Activated T-cell treated with anti-CD3 and anti-CD28 coated beads, Interleukin-2, amount 50 U/mL, for 48 hours (primary cell): ENCODE results near the gene MGAT3.
A peak's percentile ranks its signal among the peaks of the same experiment; 100 is the strongest.
"Not testable (repeated sequence)": the region's sequence is repeated elsewhere in the genome, so short reads cannot be mapped to it uniquely, and the experiment has no call there.

Experiments
- DNase-seq, 2 experiments: peaks; one replicate each; pipeline ENCODE4 v3.0.0-alpha.2; 2020

Gene MGAT3

GRCh38 chr22:39456522-39457197, at the start of gene MGAT3:
Gene MGAT3 (plus strand): TSS chr22:39457012. CDS start chr22:39487348, 30,336 bp downstream.
- DNase-seq, result peak in 1 of 2 experiments; percentile 29

- DNase-seq, result no peak
Measured at GRCh38 chr22:39408173-39408572, 48.6 kb upstream of the MGAT3 start.

GRCh38 chr22:39408807-39409206, 48.0 kb upstream of the MGAT3 start:
- DNase-seq, result no peak

DNA sequence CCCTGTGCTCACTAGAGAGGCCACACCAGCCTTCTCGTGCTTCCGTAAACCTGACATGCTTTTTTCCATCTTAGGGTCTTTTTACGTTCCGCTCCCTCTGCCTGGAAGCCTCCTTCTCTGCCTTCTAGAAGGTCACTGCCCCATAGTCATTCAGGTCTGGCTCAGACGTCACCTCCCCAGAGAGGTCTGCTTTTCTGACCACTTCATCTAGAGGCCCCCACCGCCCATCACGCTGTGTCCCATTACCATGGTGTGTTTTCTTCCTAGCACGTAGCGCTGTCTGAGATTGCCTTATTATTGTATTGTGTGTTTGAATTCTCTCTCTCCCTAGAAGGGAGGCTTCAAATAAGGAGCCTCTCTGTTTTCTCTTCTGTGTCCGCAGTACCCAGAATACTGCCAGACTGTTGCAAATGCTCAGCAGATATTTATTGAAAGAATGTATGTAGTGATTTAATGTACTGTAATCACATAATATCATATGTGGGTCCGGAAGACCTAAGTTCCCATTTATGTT, 47.2 kb upstream of the MGAT3 start:
- no peak for DNase-seq

DNA sequence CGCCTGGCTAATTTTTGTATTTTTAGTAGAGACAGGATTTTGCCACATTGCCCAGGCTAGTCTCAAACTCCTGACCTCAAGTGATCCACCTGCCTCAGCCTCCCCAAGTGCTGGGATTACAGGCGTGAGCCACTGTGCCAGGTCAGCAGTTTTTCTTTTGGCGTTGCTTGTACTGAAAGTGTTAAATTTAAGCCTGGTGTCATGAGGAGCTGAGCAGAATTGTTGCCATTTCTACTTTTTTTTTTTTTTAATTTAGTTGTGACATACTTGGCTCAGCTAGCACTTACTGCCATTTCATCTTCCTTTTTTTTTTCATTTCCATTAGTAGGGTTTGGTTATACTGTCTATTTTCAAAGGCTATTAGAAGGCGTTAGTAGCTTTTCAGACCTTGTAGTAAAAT, 46.5 kb upstream of the MGAT3 start:
- DNase-seq, result no peak

DNA sequence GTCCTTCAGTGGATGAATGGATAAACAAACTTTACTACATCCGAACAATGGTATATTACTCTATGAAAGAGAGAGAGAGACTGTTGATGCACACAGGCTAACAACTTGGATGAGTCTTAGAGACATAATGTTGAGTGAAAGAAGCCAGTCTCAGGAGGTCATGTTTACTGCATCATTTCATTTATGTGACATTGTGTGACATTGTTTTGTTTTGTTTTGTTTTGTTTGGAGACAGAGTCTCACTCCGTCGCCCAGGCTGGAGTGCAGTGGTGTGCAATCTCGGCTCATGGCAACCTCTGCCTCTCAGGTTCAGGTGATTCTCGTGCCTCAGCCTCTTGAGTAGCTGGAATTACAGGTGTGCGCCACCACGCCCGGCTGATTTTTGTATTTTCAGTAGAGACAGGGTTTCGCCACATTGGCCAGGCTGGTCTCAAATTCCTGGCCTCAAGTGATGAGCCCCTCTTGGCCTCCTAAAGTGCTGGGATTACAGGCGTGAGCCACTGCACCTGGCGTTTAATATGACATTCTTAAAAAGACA, 44.9 kb upstream of the MGAT3 start:
- not testable (repeated sequence) for DNase-seq

DNA sequence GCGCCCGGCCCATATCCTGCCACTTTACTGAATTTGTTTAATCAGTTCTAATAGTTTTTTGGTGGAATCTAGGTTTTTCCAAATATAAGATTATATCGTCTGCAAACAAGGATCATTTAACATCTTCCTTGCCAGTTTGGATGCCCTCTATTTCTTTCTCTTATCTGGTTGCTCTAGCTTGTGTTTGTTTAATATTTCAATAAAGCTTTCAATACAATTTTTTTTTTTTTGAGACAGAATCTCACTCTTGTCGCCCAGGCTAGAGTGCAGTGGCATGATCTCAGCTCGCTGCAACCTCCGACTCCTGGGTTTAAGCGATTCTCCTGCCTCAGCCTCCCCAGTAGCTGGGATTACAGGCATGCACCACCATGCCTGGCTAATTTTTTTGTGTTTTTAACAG, 43.6 kb upstream of the MGAT3 start:
- not testable (repeated sequence) for DNase-seq

GRCh38 chr22:39414377-39414776, 42.4 kb upstream of the MGAT3 start:
- no peak for DNase-seq

DNA sequence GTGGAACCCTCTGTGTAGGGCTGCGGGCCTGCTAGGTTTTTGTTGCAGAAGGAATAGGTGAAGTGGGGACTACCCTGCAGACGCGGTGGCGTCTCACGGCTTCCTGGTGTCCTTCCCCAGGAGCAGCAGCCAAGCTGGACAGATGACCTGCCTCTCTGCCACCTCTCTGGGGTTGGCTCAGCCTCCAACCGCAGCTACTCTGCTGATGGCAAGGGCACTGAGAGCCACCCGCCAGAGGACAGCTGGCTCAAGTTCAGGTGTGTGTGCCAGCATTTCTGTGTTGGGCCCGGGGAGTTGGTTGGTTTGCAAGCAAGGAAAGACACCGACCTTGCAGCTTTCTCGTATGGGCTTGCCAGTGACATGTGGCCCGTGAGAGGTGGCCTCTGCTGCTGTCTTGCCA, 41.9 kb upstream of the MGAT3 start:
- no peak for DNase-seq

DNA sequence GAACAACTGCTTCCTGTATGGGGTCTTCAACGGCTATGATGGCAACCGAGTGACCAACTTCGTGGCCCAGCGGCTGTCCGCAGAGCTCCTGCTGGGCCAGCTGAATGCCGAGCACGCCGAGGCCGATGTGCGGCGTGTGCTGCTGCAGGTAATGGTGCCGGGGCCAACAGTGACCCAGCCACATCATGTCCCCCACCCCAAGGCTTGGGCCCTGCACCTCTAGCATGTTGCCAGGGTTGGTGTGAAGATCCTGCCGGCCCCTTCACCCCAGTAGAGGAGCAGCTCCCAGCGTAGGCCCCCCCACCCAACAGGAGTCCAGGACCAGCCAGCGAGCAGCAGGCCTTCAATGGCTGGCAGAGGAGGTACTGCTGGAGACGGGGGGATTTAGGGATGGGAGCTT, 41.3 kb upstream of the MGAT3 start:
- no peak for DNase-seq

GRCh38 chr22:39416319-39416718, 40.5 kb upstream of the MGAT3 start:
- no peak for DNase-seq

GRCh38 chr22:39417641-39418040, 39.2 kb upstream of the MGAT3 start:
- no peak for DNase-seq

GRCh38 chr22:39418696-39419095, 38.1 kb upstream of the MGAT3 start:
- no peak for DNase-seq

DNA sequence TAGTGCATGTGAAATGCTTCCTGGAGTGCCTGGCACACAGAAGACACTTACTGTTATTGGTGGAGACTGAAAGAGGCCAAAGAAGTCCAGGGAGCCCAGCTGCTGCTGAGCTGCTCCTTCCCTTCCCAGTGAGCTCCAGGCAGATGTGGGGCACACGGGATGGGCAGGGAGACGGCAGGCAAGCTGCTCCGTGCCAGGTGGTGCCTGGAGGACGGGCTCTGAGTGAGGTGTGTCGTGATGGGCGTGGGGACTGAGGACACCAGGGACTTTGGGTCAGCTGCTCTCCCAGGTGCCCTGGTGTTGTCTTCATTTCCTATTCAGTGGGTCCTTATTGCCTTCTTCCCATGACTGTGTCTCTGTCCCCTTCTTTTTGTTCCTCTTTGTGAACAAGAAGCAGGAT, 37.7 kb upstream of the MGAT3 start:
- no peak for DNase-seq

DNA sequence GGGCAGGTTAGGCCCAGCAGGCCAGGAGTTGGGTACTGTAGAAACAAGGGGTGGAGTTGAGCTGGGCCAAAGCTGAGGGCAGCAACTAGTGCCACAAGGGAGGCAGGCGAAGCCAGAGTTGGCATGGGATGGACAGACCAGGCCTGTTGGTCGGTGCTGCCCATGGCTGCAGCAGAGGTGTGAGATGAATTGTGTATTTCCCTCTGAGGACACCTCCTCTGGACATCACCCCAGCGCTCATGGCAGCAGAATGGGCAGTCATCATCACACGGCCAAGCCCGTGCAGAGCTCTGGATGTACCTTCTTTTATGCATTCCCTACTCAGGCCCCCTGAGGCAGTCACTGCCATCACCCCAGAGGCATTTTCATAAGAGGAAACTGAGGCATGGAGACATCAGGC, 36.9 kb upstream of the MGAT3 start:
- DNase-seq, result no peak

DNA sequence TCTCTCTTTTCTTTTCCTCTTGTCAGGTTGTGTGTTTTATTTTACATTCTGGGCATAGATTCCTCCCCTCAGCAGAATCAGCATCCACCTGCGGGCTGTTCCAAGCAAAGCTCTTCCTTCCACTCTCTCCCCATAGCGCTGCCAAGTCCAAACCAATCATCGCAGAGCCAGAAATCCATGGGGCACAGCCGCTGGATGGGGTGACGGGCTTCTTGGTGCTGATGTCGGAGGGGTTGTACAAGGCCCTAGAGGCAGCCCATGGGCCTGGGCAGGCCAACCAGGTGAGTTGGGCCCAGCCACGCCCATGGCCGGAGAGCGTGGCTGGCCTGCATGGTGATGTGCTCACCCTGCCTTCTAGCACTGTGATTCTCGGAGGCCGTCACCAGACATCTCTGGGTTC, 35.1 kb upstream of the MGAT3 start:
- no peak for DNase-seq

GRCh38 chr22:39422101-39422500, 34.7 kb upstream of the MGAT3 start:
- no peak for DNase-seq

DNA sequence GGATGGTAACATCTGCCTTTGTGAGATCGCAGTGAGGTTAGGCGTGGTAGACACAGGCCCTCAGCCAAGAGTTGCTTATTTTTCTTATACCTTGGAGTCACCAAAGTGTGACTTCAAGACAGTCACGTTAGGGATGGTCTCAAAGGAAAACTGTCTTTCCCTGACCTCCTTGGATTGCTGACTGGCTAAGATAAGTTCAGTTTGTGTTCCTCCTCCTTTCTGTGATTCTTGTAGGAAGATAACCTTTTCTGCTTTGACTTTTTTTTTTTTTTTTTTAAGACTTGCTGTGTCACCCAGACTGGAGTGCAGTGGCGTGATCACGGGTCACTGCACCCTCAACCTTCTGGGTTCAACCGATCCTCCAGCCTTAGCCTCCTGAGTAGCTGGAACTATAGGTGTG, 34.1 kb upstream of the MGAT3 start:
- DNase-seq, result no peak

- no peak for DNase-seq
Measured at GRCh38 chr22:39423976-39424375, 32.8 kb upstream of the MGAT3 start.

- no peak for DNase-seq
Measured at GRCh38 chr22:39426380-39427043, 30.3 kb upstream of the MGAT3 start.

DNA sequence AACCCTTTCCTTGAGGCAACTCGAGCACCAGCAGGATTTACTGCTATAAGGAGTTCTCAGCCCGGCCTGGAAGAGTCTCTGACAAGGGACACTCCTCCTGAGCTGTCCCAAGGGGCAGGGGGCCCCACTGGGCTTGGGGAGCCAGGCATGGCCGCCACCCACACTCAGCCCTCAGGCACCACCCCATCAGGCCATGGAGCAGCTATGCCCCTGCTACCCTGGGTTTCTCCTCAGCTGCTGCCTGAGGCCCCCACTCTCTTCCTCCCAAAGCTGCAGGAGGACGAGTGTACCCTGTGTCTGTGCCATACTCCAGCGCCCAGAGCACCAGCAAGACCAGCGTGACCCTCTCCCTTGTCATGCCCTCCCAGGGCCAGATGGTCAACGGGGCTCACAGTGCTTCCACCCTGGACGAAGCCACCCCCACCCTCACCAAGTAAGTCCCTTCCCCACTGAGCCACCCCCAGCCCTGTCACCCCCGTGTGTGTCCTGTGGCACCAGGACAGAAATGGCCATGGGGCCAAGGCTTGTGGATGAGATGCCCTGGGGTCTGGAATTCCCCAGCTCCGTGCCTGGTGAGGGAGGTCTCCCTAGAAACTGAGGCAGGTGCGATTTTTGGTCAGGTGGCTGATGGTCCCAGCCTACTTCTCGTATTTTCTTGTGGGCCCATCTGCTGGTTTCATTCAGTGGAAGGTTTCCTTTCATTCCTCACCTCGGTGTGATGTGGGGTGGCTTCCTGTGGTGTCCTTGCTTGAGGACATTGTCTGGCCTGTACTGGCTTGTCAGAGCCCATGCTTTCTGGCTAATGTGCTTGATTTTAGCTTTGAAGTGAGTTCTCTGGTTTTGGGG, 28.8 kb upstream of the MGAT3 start:
- no peak for DNase-seq

DNA sequence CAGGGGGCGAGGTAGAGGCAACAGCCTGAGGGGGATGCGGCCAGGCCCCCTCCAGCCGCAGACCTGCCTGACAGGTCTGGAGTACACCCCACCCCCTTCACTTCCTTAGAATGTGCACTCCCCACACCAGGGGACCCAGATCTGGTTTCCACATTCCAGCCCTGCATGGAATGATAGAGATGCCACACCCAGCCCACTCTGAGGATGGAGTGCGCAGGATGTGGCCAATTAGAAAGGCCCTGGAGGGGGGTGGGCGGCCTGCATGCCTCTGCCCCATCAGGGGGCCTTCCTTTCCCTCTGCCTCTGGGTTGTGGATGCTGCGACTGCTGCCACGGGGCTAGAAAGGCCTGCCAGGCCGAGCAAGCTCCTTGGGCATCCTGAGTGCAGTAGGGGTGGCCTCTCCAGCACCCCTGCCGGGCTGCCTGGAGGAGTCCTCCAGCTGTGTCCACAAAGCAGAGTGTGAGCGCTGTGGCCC, 28.2 kb upstream of the MGAT3 start:
- no peak for DNase-seq

GRCh38 chr22:39429186-39429585, 27.6 kb upstream of the MGAT3 start:
- DNase-seq, result no peak
